Gastroesophageal sphincter (tissue), 4 donors: ENCODE measurements around the gene PPP1R16B. TPM values are rescaled to one million over a fixed set of nuclear protein-coding genes. Genes with fewer than 3 reads are reported as not detected.

Experiments
- ATAC-seq: fragments of 150-250 bp; one replicate; pipeline ENCODE4 v1.9.1; 2016; ENCODE audit warnings: mild to moderate bottlenecking, moderate library complexity
- H3K27ac ChIP-seq, 4 donors: fragments of 200-600 bp; sonication (generic) in 3 of 4; 1 replicate in 3 of 4; 2 replicates in 1 of 4; pipeline ENCODE4 v1.5.1; 2016 to 2019
- H3K27me3 ChIP-seq: fragments of 200-600 bp; sonication (generic); one replicate; pipeline ENCODE4 v1.5.1; 2019
- H3K36me3 ChIP-seq, 2 donors: fragments of 200-600 bp; sonication (generic); one replicate each; pipeline ENCODE4 v1.5.1; 2019; ENCODE audit warnings: control low read depth in 1 of 2
- H3K4me1 ChIP-seq, 3 donors: fragments of 200-600 bp; sonication (generic); 1 replicate in 2 of 3; 2 replicates in 1 of 3; pipeline ENCODE4 v1.5.1; 2016 to 2019; ENCODE audit warnings: control low read depth in 2 of 3
- H3K4me3 ChIP-seq, 2 donors: fragments of 200-600 bp; sonication (generic); one replicate each; pipeline ENCODE4 v1.5.1; 2019; ENCODE audit warnings: mild to moderate bottlenecking in 1 of 2, moderate library complexity in 1 of 2
- H3K9me3 ChIP-seq, 3 donors: fragments of 200-600 bp; sonication (generic); one replicate each; pipeline ENCODE4 v1.5.1; 2017 to 2019; ENCODE audit warnings: control low read depth in 2 of 3
- EP300 ChIP-seq: sonication (generic); formaldehyde crosslinking; IDR thresholded peaks from one replicate; pipeline ENCODE4 v1.6.1; 2017; ENCODE audit warnings: antibody characterized with exemption, mild to moderate bottlenecking
- POLR2A ChIP-seq, 2 donors: fragments of 450-650 bp; IDR thresholded peaks; one replicate each; pipeline ENCODE4 v1.6.1; 2017; ENCODE audit warnings: antibody characterized with exemption in 2 of 2, mild to moderate bottlenecking in 2 of 2, moderate library complexity in 1 of 2
- POLR2AphosphoS5 ChIP-seq: sonication (generic); formaldehyde crosslinking; IDR thresholded peaks from one replicate; pipeline ENCODE4 v1.6.1; 2017; ENCODE audit warnings: antibody characterized with exemption
- WGBS, 2 donors: methylation state at CpG; one replicate each; pipeline ENCODE4 v1.1.5; 2018; ENCODE audit warnings: low coverage in 1 of 2; 5-methylcytosine and 5-hydroxymethylcytosine counted together
- total RNA-seq, 4 donors: library from RNA; depleted of rRNA; stranded (reverse); fragments of >200 nt; gene quantifications; one replicate each; pipeline ENCODE4 v1.1.0, GENCODE V29; 2016
- TF ChIP-seq, protein P1 (sequence below), 4 experiments: fragments of 200-600 bp in 2 of 4; fragments of 450-650 bp in 2 of 4; sonication (generic) in 1 of 4; IDR thresholded peaks; one replicate each; pipeline ENCODE4 v1.5.1; 2017 to 2019; ENCODE audit warnings: antibody characterized with exemption in 4 of 4, mild to moderate bottlenecking in 2 of 4, moderate library complexity in 2 of 4

PPP1R16B gene
- total RNA-seq, 4 donors from 2014 or later, result 4.1 to 10.0 (median 5.5) TPM

DNA sequence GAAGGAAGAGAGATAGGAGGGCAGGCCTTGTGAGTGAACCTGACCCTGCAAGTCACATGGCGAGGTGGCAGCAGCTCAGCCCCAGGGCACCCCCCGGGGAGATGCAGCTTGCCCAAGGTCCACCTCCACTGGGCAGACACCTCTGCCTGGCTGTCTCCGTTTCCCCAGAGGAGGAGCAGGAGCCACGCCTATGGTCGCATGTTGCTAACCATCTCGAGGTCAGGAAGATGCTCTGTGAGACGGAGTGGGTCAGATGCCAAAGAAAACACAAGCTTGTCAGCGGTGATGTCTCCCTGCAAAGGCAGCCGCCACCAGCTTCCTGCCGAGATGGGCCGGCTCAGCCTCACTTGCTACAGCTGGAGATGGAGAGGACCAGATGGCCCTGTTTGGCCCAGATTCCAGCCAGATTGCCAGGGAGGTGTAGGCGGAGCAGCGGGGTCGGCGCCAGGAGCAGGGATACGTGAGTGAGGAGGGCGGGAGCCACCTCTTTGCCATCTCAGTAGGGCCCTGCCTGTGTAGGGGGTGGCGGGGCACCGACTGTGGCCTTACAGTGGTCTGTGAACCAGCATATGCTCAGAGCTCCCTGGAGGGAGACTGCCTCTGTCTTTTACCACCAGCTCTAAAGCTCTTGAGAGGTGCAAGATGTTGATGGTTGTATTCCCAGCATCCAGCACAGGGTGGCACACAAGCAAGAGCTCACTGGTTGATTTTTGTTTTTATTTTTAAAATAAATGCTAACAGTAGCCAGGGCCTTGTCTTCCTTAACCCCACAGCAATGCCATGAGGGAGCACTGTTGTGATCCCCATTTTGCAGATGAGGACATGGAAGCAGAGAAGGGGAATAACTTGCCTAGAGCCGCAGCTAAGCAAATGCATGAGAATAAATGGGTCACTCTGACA lies 77.8 kb downstream of the PPP1R16B start:
- TF ChIP-seq, protein P1, sequence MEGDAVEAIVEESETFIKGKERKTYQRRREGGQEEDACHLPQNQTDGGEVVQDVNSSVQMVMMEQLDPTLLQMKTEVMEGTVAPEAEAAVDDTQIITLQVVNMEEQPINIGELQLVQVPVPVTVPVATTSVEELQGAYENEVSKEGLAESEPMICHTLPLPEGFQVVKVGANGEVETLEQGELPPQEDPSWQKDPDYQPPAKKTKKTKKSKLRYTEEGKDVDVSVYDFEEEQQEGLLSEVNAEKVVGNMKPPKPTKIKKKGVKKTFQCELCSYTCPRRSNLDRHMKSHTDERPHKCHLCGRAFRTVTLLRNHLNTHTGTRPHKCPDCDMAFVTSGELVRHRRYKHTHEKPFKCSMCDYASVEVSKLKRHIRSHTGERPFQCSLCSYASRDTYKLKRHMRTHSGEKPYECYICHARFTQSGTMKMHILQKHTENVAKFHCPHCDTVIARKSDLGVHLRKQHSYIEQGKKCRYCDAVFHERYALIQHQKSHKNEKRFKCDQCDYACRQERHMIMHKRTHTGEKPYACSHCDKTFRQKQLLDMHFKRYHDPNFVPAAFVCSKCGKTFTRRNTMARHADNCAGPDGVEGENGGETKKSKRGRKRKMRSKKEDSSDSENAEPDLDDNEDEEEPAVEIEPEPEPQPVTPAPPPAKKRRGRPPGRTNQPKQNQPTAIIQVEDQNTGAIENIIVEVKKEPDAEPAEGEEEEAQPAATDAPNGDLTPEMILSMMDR (IDR thresholded peaks at IDR 0.05), result no peak
- no peak for TF ChIP-seq POLR2A (IDR thresholded peaks at IDR 0.05)
- no peak for TF ChIP-seq EP300
- TF ChIP-seq POLR2AphosphoS5, result no peak
- Histone ChIP-seq H3K27ac (no peak overlapping the region), H3K27me3 (peaks cover 81% of the 10 kb centered on the region), H3K36me3 (no peaks in the 10 kb centered on the region), H3K9me3 (no peaks in the 10 kb centered on the region), H3K4me3 (no peak overlapping the region), H3K4me1 (no peaks in the 10 kb centered on the region)
- ATAC-seq, result no peak
- WGBS, 2 donors, result 0 to 53% methylated on average over 3 to 5 of the region's 20 CpGs

DNA sequence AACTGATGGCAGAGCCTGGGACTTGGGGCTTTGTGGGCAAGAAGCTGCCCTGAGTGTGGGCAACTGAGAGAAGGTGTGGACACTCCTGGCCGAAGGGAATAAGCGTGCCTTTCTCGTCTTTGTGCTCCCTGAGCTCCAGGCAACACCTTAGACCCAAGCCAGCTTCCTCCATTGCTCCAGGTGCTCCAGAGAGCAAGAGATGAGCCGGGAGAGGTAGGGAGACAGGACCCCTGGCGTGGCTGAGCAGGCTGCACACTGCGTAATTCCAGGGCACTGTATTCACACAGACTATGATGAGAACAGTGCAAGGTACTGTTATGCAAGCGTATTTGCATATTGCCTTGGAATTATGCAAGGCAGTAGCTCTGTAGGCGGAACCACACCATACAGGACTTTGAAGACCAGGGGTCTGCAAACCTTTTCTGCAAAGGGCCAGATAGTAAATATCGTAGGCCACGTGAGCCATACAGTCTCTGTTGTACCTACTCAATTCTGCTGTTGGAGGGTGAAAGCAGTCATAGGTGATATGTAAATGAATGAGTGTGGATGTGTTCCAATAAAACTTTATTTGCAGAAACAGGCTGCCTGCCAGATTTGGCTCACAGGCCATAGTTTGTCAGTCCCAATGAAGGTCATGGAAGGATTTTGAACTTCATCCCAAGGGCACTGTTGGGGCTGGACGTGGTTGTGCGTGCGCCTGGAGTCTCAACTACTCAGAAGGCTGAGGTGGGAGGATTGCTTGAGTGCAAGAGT lies 78.7 kb downstream of the PPP1R16B start:
- no peaks in the 10 kb centered on the region for H3K9me3 ChIP-seq
- H3K27me3 ChIP-seq, result peaks cover 75% of the 10 kb centered on the region

DNA sequence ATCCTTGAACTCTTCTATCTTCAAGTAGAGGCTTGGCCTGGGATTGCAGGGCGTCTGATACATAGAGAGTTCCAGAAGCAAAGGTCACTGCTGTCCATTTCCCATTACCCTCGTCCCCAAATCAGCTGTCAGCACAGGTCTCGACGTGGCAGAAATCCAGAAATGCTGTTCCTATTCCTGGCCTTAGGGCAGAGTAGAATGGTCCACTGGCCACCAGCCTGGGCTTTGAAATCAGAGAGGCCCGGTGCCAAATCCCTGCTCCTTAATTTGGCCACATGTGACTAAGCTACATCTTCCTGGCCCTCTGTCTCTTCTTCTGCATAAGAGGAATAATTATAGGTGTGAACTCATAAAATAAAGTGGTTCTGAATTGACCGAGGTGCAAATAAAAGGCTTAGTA lies 79.9 kb downstream of the PPP1R16B start:
- no peak for ATAC-seq
- 53 to 67% methylated on average over 4 to 6 of the region's 6 CpGs for WGBS, 2 donors
- Histone ChIP-seq H3K4me3 (no peak overlapping the region), H3K36me3 (peaks cover 0 to 4% of the 10 kb centered on the region in 2 donors), H3K27ac (no peak overlapping the region), H3K9me3 (no peaks in the 10 kb centered on the region), H3K27me3 (peaks cover 63% of the 10 kb centered on the region), H3K4me1 (no peaks in the 10 kb centered on the region)
- TF ChIP-seq EP300 (no peak), POLR2AphosphoS5 (no peak), POLR2A (IDR thresholded peaks at IDR 0.05) (no peak)
- TF ChIP-seq, protein P1 (IDR thresholded peaks at IDR 0.05), result no peak

More for the DNA sequence above, 78.7 kb downstream of the PPP1R16B start:
- no peaks in the 10 kb centered on the region for H3K4me1 ChIP-seq
- H3K27ac ChIP-seq, result no peak overlapping the region
- TF ChIP-seq EP300, result no peak
- TF ChIP-seq, protein P1 (IDR thresholded peaks at IDR 0.05), result no peak
- no peak for TF ChIP-seq POLR2AphosphoS5
- TF ChIP-seq POLR2A (IDR thresholded peaks at IDR 0.05), result no peak
- WGBS, 2 donors, result 68 to 93% methylated on average over 3 to 5 of the region's 13 CpGs
- H3K36me3 ChIP-seq, result no peaks in the 10 kb centered on the region
- ATAC-seq, result no peak
- H3K4me3 ChIP-seq, result no peak overlapping the region

DNA sequence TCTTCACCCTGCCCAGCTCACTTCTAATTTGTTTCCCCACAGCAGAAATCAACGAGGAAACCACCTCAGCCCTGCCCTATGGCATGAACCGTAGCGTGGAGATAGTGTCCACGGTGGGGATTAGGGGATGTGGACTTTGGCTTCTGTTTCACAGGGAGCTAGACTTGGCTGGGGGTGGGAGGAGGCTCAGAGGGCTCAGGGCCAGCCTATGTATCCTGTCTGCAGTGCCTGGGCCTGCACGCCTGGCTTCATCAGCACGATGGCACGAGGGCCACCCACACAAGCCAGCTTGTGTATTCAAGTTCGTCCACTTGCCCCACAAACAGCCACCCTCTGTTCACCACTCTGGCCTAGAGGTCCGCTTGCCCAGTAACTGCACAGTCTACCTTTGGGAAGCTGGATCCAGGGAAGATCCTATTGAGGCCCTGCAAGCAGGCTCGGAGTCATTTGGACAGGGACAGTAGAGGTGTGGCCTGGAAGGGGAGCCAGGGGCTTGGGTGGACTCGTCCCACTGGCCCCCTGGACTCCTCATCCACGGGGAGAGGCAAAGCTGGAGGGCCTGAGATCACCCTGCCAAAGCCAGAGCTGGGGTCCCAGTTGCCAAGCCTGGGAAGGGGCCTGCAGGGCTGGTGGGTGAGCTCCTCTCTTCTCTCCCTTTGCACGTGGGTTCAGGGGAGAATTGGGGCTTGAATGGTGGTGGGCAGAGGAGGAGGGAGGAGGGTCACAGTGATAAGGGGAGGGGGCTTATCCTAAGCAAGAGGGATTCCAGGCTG lies 82.7 kb downstream of the PPP1R16B start:
- Histone ChIP-seq H3K27ac (no peak overlapping the region), H3K36me3 (peaks cover 0 to 4% of the 10 kb centered on the region in 2 donors), H3K27me3 (peaks cover 51% of the 10 kb centered on the region), H3K4me3 (no peak overlapping the region), H3K4me1 (no peaks in the 10 kb centered on the region), H3K9me3 (no peaks in the 10 kb centered on the region)
- no peak for ATAC-seq
- TF ChIP-seq POLR2AphosphoS5 (no peak), EP300 (no peak)
- TF ChIP-seq, protein P1 (IDR thresholded peaks at IDR 0.05), result no peak
- WGBS, 2 donors, result no CpG with 5 or more reads among the region's 13 CpGs
